Cardiac septum (tissue), 1 donor: ENCODE measurements around the gene SLC26A8. TPM values are rescaled to one million over a fixed set of nuclear protein-coding genes. Genes with fewer than 3 reads are reported as not detected.
"Not testable (repeated sequence)": the region's sequence is repeated elsewhere in the genome, so short reads cannot be mapped to it uniquely, and the experiment has no call there.

Source experiments
- DNase-seq: peaks from one replicate; pipeline ENCODE4 v3.0.0-alpha.2; 2020; ENCODE audit warnings: low spot score
- intact Hi-C: fragments of 100-400 bp; cut with DNase I; formaldehyde crosslinking; loops from one replicate; pipeline ENCODE4 v1.14.0; 2022
- total RNA-seq: library from RNA; stranded (reverse); fragmentation: NEBNext Ultra II Directional; extraction: Animal tissue kit (Norgen Biotek cat#: 25700); gene quantifications from one replicate; pipeline ENCODE4 v1.2.1, GENCODE V29; 2021
- donor health status: DM: no; HTN: no; CAD: no.

The SLC26A8 gene
- total RNA-seq, 1 donor from 2014 or later, result 0.13 TPM

DNA sequence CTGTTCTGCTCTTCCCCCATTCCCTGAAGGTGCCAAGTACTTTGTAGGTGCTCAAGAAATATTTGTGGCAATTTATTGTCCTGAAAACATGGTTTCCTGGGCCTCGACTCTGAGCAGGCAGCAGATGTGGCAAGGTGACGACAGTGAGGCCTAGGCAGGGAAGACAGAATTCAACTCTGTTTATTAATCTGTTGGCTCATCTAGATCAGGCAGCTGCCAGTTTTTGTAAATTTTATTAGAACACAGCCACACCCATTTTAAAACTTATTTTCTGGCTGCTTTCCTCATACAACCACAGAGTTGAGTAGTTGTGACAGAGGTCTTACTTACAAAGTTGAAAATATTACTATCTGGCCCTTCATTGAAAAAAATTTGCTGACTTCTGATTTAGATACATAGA, 27.7 kb upstream of the SLC26A8 start:
- intact Hi-C loops, result no loop called here
- DNase-seq, result no peak

DNA sequence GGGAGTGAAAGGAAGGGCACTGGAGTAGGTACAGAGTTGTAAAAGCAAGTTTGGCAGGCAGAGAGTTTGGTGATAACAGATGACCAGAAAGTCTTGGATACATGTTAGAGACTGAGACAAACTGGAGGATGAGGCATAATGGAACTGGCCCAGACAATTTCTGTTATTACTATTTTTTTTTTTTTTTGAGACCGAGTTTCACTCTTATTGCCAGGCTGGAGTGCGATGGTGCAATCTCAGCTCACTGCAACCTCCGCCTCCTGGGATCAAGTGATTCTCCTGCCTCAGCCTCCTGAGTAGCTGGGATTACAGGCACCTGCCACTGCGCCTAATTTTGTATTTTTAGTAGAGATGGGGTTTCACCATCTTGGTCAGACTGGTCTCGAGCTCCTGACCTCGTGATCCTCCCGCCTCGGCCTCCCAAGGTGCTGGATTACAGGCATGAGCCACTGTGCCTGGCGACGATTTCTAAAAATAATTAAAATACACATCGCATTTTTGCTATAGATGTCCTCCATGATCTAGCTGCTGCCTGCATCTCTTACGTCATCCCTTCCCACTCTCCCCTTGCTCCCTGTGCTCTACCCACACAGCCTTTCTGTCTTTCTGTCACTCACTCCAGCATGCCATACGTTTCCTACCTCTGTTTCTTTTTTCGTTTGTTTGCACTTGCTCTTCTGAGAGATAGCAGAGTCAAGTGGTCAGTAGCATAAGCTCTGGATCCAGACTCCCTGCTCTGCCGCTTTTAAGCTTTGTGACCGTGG, 26.7 kb upstream of the SLC26A8 start:
- DNase-seq, result no peak
- intact Hi-C loops, result no loop called here

GRCh38 chr6:36050305-36050704, 25.9 kb upstream of the SLC26A8 start:
- intact Hi-C loops, result no loop called here
- no peak for DNase-seq

- DNase-seq, result no peak
- intact Hi-C loops, result no loop called here
These were observed 25.1 kb upstream of the SLC26A8 start for GRCh38 chr6:36049582-36049981.

DNA sequence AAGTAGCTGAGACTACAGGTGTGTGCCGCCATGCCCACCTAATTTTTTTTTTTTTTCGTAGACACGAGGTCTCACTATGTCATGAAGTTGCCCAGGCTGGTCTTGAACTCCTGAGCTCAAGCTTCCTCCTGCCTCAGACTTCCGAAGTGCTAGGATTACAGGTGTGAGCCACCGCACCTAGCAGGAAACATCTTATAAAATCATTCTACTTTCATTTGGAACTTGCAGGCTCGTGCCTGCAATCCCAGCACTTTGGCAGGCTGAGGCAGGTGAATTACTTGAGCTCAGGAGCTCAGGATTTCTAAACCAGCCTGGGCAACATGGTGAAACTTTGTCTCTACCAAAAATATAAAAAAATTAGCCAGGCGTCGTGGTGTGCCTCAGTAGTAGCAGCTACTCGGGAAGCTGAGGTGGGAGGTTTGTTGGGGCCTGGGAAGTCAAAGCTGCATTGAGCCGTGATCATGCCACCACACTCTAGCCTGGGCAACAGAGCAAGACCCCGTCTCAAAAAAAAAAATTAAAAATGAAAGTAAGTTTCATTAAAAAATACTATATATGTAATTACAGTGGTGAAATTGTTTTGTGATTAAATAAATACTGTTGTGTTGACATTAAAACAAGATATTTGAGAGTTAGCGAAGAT, 18.3 kb upstream of the SLC26A8 start:
- DNase-seq, result no peak
- intact Hi-C loops, result no loop called here

- no peak for DNase-seq
- intact Hi-C loops, result no loop called here
These were observed 16.5 kb upstream of the SLC26A8 start for GRCh38 chr6:36040958-36041357.

DNA sequence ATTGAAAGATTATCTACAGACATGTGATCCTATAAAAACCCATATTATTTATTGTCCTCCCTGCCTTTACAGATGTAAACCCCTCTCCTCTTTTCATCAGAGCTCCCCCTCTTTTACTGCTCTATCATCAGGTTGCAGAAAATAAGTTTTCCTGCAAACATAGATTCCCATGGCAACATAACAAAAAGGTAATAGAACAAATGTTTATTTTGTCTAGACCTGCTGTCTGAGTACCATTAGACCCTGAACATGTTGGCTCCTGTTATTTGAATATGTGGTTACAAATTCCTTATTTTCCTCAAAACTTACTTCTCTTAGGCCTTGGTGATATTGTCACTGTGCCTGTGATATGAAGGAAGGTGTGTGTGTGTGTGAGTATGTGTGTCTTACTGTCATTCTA, 14.7 kb upstream of the SLC26A8 start:
- DNase-seq, result no peak
- intact Hi-C loops, result no loop called here

DNA sequence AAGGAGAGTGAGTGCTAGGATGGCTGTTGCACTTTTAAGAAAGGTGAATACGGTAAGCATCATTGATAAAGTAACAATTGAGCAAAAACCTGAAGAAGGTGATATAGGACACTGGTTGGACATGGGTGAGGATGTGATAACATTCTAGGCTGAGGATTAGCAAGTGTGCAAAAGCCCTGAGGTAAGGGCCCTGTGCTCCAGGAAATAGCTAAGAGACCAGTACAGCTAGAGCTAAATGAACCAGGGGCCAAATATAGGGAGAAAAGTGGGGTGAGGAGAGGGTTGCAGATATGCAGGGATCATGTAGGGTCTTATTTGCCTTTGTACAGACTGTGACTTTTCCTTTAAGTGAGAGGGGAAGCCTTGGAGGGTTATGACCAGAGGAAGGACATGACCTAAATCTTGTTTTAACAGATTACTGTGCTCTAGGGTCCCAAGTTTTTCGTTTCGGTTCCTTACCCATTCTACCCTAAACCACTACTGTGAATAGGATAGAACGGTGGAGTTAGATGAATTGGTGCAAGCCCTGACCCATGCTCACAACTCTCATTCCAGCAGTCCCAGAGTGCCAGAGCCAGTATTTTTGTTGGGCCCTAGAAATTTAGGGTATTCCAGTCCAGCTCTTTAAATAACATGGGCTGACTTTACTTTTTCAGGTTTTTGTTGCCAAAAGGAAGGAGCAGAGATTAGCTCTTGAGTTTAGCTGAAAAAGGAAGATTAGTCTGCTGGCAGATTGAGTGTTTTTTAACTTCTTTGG, 13.9 kb upstream of the SLC26A8 start:
- no peak for DNase-seq
- intact Hi-C loops, result no loop called here

DNA sequence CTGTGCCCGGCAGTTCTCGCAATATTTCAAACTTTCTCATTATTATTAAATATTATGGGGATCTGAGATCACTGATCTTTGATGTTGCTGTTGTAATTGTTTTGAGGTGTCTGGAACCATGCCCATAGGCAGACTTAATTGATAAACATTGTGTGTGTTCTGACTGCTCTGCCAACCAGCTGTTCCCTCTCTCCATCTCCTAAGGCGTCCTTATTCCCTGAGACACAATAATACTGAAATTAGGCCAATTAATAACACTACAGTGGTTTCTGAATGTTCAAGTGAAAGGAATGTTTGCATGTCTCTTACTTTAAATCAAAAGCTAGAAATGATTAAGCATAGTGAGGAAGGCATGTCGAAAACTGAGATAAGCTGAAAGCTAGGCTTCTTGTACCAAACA, 10.8 kb upstream of the SLC26A8 start:
- DNase-seq, result no peak
- intact Hi-C loops, result no loop called here

GRCh38 chr6:36034441-36034840, 10.0 kb upstream of the SLC26A8 start:
- intact Hi-C loops, result no loop called here
- no peak for DNase-seq

- intact Hi-C loops, result no loop called here
These were observed 9.5 kb upstream of the SLC26A8 start for GRCh38 chr6:36033935-36034334.

DNA sequence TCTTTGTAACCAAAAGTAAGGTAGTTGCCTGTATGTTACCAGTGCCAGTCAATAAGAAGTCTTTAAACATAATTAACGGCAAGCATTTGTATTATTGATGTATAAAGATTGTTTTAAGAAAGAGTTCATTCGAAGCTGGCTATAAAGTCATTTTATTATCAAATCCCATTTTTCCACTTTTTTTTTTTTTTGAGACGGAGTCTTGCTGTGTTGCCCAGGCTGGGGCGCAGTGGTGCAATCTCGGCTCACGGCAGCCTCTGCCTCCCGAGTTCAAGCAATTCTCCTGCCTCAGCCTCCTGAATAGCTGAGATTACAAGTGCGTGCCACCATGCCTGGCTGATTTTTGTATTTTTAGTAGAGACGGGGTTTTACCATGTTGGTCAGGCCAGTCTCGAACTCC, 8.7 kb upstream of the SLC26A8 start:
- DNase-seq, intact Hi-C loops: not testable (repeated sequence)

More at GRCh38 chr6:36033935-36034334, 9.5 kb upstream of the SLC26A8 start:
- DNase-seq, result no peak

- intact Hi-C loops, result no loop called here
- no peak for DNase-seq
These were observed 7.8 kb upstream of the SLC26A8 start for GRCh38 chr6:36032261-36032660.

GRCh38 chr6:36029464-36029863, 5.0 kb upstream of the SLC26A8 start:
- DNase-seq, result no peak
- intact Hi-C loops, result loop anchor here (5.0 to 10.0 kb wide), 2 partner anchors 168 to 325 kb away; partner anchors contain the start of gene BRPF3

DNA sequence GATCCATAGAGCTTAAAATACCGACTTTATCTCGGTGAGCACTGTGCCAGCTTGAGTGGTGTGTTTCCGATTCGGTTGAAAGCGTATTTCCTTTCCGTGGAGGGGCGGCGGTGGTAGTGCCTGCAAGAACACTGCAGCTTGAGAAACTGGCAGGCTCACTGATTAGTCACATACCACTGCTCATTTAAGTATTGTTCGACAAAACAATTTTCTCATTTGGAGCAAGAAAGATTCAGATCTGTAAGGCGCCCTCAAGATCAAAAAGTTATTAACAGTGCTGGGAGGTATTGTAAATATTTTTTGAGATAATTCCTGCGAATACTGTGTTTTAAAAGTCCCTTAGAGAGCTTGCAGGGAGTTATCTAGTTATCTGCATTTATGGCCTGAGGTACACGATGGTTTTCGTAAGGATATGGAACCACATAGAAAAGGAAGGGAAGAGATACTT, 4.5 kb upstream of the SLC26A8 start:
- intact Hi-C loops, result loop anchor here (5.0 to 10.0 kb wide), 2 partner anchors 168 to 326 kb away; partner anchors contain the start of gene BRPF3
- DNase-seq, result peak; percentile 83

DNA sequence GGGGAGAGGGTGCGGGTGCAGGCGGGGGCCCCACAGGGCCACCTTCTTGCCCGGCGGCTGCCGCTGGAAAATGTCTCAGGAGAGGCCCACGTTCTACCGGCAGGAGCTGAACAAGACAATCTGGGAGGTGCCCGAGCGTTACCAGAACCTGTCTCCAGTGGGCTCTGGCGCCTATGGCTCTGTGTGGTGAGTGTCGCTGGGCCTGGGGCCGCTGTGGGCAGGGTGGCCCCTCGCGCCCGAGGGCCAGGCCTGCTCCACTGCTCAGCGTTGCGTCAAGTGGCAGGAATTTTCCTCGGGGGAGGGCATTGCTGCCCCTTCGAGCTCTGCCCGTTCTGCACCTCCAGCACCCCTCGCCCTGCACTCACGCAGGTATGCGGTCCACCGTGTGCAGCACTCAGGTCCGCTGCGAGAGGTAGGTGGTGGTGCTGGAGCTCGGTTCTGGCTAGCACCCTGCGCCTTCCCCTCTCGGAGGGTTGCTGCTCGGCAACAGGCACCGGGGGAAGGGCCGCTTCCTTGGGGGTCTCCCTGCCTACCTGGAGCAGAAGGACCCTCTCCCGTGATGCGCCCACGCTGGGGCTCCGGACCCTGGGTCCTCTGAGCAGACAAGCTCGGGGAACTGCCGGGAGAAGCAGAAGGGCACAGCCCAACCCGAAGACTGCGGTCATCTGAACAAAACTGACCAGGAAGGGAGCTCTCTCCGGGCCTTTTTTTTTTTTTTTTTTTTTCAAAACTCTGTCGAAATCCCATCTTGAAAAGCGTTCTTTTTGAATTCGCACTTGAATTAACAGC, 3.8 kb upstream of the SLC26A8 start:
- intact Hi-C loops, result loop anchor here (5.0 to 10.0 kb wide), 2 partner anchors 169 to 327 kb away; partner anchors contain the start of gene BRPF3
- peak; percentile 78 for DNase-seq

- DNase-seq, result peak; percentile 99
- intact Hi-C loops, result loop anchor here (1.0 to 10.0 kb wide), 3 partner anchors 68 to 327 kb away; partner anchors contain the start of gene BRPF3
These were observed 3.2 kb upstream of the SLC26A8 start, which contains the start of gene MAPK14 for GRCh38 chr6:36027501-36028087. MAPK14 (plus strand) TSS chr6:36027808; CDS start chr6:36028158, 350 bp downstream.

DNA sequence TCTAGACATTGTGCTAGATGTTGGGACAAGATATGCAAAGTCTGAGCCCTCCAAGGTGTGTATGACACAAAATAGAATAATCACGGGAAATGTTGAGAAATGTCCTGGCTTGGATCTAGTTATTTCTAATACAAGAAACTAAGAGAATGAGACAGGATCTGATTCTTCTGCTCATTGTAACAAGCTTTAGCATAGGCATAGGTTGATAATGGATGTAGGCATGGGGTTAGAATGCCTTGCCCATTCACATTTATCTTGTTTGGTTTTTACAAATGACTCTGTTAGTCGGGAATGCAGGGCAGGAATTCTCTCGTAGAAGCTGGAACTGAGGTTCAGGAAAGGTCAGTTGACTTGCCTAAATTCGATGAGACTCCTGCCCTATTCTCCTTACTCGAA, 1.5 kb upstream of the SLC26A8 start:
- intact Hi-C loops, result loop anchor here (5.0 to 10.0 kb wide), 2 partner anchors 171 to 329 kb away; partner anchors contain the start of gene BRPF3

More for the DNA sequence above, 1.5 kb upstream of the SLC26A8 start:
- no peak for DNase-seq
